Pancreas (tissue), 10 donors: ENCODE results near the gene POU2F2. TPM values are rescaled to one million over a fixed set of nuclear protein-coding genes. Genes with fewer than 3 reads are reported as not detected.

Source experiments
- ATAC-seq, 4 donors: fragments of 200-7000 bp; cut with Tn5 transposase; one replicate each; pipeline versions ENCODE4 v1.8.0 to v1.9.1; 2020; ENCODE audit warnings: mild to moderate bottlenecking in 4 of 4, moderate library complexity in 4 of 4
- DNase-seq, 6 donors: peaks; one replicate each; pipeline ENCODE4 v3.0.0-alpha.2; 2020
- FAIRE-seq: peaks from 2 replicates; lab custom pipeline; 2012; peaks lifted over from hg19 to GRCh38; lab: Jason Lieb, UNC
- H3K27ac ChIP-seq, 4 donors: fragments of 200-600 bp; sonication (generic); 1 replicate in 3 of 4; 2 replicates in 1 of 4; pipeline versions ENCODE4 v1.5.0 to v1.8.0; 2020
- H3K27me3 ChIP-seq, 4 donors: fragments of 200-600 bp; one replicate each; pipeline ENCODE4 v1.8.0; 2021
- H3K36me3 ChIP-seq, 3 donors: fragments of 200-600 bp; sonication (generic) in 1 of 3; one replicate each; pipeline versions ENCODE4 v1.5.0 to v1.8.0; 2020 to 2021
- H3K4me1 ChIP-seq, 3 donors: fragments of 200-600 bp; one replicate each; pipeline ENCODE4 v1.8.0; 2021
- H3K4me3 ChIP-seq, 4 donors: fragments of 200-600 bp; sonication (generic) in 2 of 4; one replicate each; pipeline versions ENCODE4 v1.5.0 to v1.8.0; 2020 to 2021
- H3K9me3 ChIP-seq, 4 donors: fragments of 200-600 bp; one replicate each; pipeline ENCODE4 v1.8.0; 2021
- CTCF ChIP-seq, 4 donors: fragments of 200-600 bp; sonication (generic) in 3 of 4; IDR thresholded peaks; one replicate each; pipeline versions ENCODE4 v1.5.0 to v1.8.0; 2021; ENCODE audit warnings: antibody characterized with exemption in 4 of 4
- WGBS, 2 donors: extraction: QIAGEN DNeasy Blood & Tissue Kit; methylation state at CpG; one replicate each; pipeline ENCODE4 v1.1.7; 2013; 5-methylcytosine and 5-hydroxymethylcytosine counted together
- intact Hi-C, 3 donors: fragments of 100-400 bp; cut with DNase I; formaldehyde crosslinking; loops; one replicate each; pipeline versions ENCODE4 v1.11.1 to v1.14.2; 2022
- polyA plus RNA-seq, 2 donors: library from polyadenylated mRNA; stranded (reverse); fragments of 200-250 nt; gene quantifications; one replicate each; pipeline ENCODE4 v1.2.3, GENCODE V29; 2013
- total RNA-seq, 6 donors: library from RNA; stranded (reverse); fragmentation: NEBNext Ultra II Directional in 4 of 6; extraction: Animal tissue kit (Norgen Biotek cat#: 25700) in 4 of 6; gene quantifications; one replicate each; pipeline versions ENCODE4 v1.2.1 to v1.2.4, GENCODE V29; 2021 to 2023
- donor health status: healthy with polysubstance abuse.
- donor health status: DM: no; HTN: no; CAD: no; lungs with moderate emphysema.
- donor health status: DM: no; HTN: no; CAD: no.
- donor health status: control.
- donor health status: control.
- donor health status: Bipolar disorder and iron deficiency.
- donor health status: DM: yes; HTN: yes; CAD: no.
- donor health status: DM: no; HTN: no; CAD: no.
- donor health status: DM: no; HTN: no; CAD: no.
- donor health status: DM: yes; HTN: yes; CAD: no.

Gene POU2F2
- total and polyA plus RNA-seq, 8 donors, result 0.56 to 5.6 (median 1.3) TPM

DNA sequence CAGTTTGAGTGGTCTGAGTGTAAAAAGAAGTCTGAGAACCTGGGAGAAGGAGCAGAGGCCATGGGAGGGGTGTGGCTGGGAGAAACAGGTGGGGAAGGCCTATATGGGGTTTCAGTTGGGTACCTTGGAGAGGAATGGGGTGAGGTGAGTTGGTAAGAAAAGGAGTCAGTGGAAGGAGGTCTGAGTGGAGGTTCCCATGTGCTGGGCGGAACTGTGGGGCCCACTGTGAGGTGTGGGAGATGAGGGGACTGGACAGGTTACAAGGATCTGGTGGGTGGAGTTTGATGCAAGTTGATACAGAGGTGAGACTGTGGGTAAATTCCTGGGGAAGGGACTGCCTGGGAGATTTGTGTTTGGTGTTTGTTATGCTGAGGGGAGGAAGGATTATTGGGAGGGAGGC, 54.2 kb downstream of the POU2F2 start:
- intact Hi-C loops, result no loop called here
- no peak for FAIRE-seq
- Histone ChIP-seq H3K27ac (no peak overlapping the region), H3K27me3 (no peaks in the 10 kb centered on the region), H3K36me3 (peaks cover 7 to 29% (median 23%) of the 10 kb centered on the region in 3 donors), H3K4me3 (no peak overlapping the region), H3K4me1 (peaks cover 0 to 12% (median 10%) of the 10 kb centered on the region in 3 donors), H3K9me3 (no peaks in the 10 kb centered on the region)
- no peak for DNase-seq
- no peak for ATAC-seq
- 84 to 88% methylated on average over 1 of the region's 1 CpG for WGBS, 2 donors
- TF ChIP-seq CTCF (IDR thresholded peaks at IDR 0.05), result no peak

DNA sequence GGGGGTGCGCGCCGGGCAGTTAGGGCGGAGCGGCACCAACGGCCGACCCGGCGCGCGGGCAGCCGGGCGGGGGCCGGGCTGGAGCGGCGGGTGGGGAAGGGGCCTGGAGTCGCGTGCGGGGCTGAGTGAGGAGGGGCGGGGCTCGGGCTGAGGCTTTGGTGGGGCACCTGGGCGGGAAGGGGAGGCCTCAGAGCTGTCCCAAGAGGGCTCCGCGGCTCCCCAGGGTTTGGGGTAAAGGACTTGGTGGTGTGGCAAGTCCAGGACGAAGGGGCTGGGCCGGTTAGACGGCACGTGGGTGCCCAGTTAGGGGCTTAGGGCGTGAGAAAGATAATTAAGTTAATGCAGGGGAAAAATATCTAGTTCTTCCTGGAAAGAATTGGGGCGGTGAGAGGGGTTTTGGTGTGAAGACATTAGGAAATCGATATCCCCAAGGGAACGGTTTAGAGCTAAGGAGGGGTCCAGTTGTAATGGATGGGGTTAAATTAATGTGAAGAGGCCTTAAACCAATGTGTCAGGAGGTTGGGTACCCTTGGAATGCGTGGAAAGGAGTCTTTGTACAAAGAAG, 55.8 kb downstream of the POU2F2 start:
- H3K27ac ChIP-seq, result peak overlapping the region; percentile 60 to 83 (median 66)
- intact Hi-C loops, result no loop called here
- FAIRE-seq, result no peak
- no peak for ATAC-seq
- H3K4me1 ChIP-seq, result peaks cover 0 to 12% (median 10%) of the 10 kb centered on the region in 3 donors
- no peaks in the 10 kb centered on the region for H3K27me3 ChIP-seq
- WGBS, 2 donors, result 0 to 1% methylated on average over 28 to 33 of the region's 33 CpGs
- peak in 3 of 6 donors; percentile 54 to 80 (median 72) for DNase-seq
- TF ChIP-seq CTCF (IDR thresholded peaks at IDR 0.05), result no peak
- H3K36me3 ChIP-seq, result peaks cover 7 to 29% (median 23%) of the 10 kb centered on the region in 3 donors
- peak overlapping the region; percentile 59 to 83 (median 66) for H3K4me3 ChIP-seq
- no peaks in the 10 kb centered on the region for H3K9me3 ChIP-seq

DNA sequence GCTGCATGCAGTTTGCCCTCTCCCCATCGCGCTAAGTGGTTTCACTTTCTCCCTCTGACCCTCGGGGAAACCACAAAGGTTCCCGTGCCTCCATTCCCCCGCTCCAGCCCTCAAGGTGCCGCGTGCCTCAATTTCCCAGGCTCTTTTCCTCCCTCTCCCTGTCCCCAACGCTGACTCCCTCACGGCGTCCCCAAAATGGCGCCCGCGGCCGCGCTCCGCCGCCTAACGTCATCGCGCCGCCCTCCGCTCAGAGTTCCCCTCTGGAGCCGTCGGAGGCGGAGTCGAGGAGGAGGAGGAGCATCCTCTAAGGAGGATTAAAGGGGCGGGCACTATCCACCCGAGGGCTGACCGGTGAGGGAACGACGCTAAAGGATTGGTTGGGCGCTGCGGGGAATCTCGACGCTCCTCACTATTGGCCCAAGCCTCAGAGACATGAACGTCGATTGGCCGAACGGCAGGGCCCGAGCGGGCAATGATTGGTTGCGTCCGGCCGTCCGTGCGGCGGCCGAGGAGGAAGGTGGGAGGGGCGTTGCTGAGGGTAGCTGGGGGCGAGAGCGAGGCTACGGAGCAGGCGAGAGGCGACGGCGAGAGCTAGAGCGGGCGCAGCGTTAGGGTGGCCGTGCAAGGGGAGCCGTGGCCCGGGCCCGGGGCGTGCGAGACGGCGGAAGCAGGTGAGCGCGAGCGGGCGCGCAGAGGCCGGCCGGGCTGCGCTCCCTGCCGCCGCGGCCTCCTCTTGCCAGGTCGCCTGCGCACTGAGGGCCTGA, 56.4 kb downstream of the POU2F2 start, which contains the start of gene ZNF574:
Gene ZNF574 (plus strand): TSS at position 551 of the 764 bp plus-strand sequence. CDS start 2,441 bp downstream, outside the sequence.
- Histone ChIP-seq H3K36me3 (peaks cover 7 to 22% (median 17%) of the 10 kb centered on the region in 3 donors), H3K4me3 (peak within 1 kb of the TSS; percentile 59 to 83 (median 66)), H3K9me3 (no peaks in the 10 kb centered on the region), H3K27me3 (no peaks in the 10 kb centered on the region), H3K27ac (peak within 1 kb of the TSS; percentile 83 to 98 (median 92)), H3K4me1 (peaks cover 0 to 12% (median 10%) of the 10 kb centered on the region in 3 donors)
- FAIRE-seq, result peak; percentile 98
- 0% methylated on average over 56 to 80 of the region's 80 CpGs for WGBS, 2 donors
- intact Hi-C loops, result no loop called here
- TF ChIP-seq CTCF (IDR thresholded peaks at IDR 0.05), result no peak
- peak; percentile 96 to 98 (median 96) for ATAC-seq
- peak; percentile 96 to 99 (median 99) for DNase-seq

DNA sequence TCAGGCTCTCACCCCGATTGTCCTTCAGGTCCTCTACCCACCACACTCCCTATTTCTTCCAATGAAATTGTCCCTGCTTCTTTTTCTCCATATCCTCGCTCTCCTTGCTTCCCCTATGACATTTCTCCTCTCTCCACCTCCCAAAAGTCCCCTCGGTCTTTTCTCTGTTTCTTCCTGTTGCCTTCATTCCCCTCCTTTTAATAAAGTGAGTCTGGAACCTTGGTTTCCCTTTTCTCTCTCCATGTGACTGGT, 57.0 kb downstream of the POU2F2 start:
- Histone ChIP-seq H3K36me3 (peaks cover 3 to 17% (median 12%) of the 10 kb centered on the region in 3 donors), H3K9me3 (no peaks in the 10 kb centered on the region), H3K4me3 (peak overlapping the region; percentile 26 to 68 (median 52)), H3K27ac (peak overlapping the region; percentile 83 to 98 (median 92)), H3K4me1 (peaks cover 0 to 12% (median 10%) of the 10 kb centered on the region in 3 donors), H3K27me3 (no peaks in the 10 kb centered on the region)
- WGBS, 2 donors, result 0 to 3% methylated on average over 3 of the region's 3 CpGs
- DNase-seq, result no peak
- peak in 3 of 4 donors; percentile 1 to 10 (median 7) for ATAC-seq
- FAIRE-seq, result no peak
- no peak for TF ChIP-seq CTCF (IDR thresholded peaks at IDR 0.05)
- intact Hi-C loops, result no loop called here
